ENCODE data around the gene LAYN.

The LAYN gene

GRCh38 chr11:111540114-111540936, at the start of gene LAYN:
Gene LAYN (plus strand): TSS chr11:111540720. CDS start chr11:111540844, 124 bp downstream.
- Mint-ChIP-seq H3K9me3 (no peaks in the 10 kb centered on the region), H3K4me1 (peaks cover 72% of the 10 kb centered on the region), H3K27me3 (no peaks in the 10 kb centered on the region), H3K27ac (peak within 1 kb of the TSS; percentile 93 to 97), H3K4me3 (peak within 1 kb of the TSS; percentile 85 to 90)
- ATAC-seq, result peak; percentile 72
- peak; percentile 79 to 84 for DNase-seq

GRCh38 chr11:111494040-111494439, 46.5 kb upstream of the LAYN start:
- no peak for DNase-seq
- Mint-ChIP-seq H3K27me3 (peaks cover 37% of the 10 kb centered on the region), H3K9me3 (no peaks in the 10 kb centered on the region), H3K4me3 (no peak overlapping the region), H3K27ac (peak overlapping the region in 1 of 2 donors; percentile 81), H3K4me1 (no peaks in the 10 kb centered on the region)
- no peak for ATAC-seq

GRCh38 chr11:111499483-111499882, 41.0 kb upstream of the LAYN start:
- Mint-ChIP-seq H3K27ac (no peak overlapping the region), H3K9me3 (no peaks in the 10 kb centered on the region), H3K27me3 (peaks cover 49% of the 10 kb centered on the region), H3K4me1 (no peaks in the 10 kb centered on the region), H3K4me3 (no peak overlapping the region)
- DNase-seq (no peak), ATAC-seq (no peak)

- Mint-ChIP-seq H3K27me3 (peaks cover 49% of the 10 kb centered on the region), H3K27ac (no peak overlapping the region), H3K9me3 (no peaks in the 10 kb centered on the region), H3K4me1 (no peaks in the 10 kb centered on the region), H3K4me3 (no peak overlapping the region)
- DNase-seq (no peak), ATAC-seq (no peak)
Measured at GRCh38 chr11:111500481-111500880, 40.0 kb upstream of the LAYN start.

GRCh38 chr11:111502611-111503010, 37.9 kb upstream of the LAYN start:
- H3K27me3 Mint-ChIP-seq, result peaks cover 45% of the 10 kb centered on the region

GRCh38 chr11:111510311-111510710, 30.2 kb upstream of the LAYN start:
- DNase-seq (no peak), ATAC-seq (no peak)
- peaks cover 32% of the 10 kb centered on the region for H3K27me3 Mint-ChIP-seq
- peaks cover 34% of the 10 kb centered on the region for H3K4me1 Mint-ChIP-seq
- H3K27ac Mint-ChIP-seq, result no peak overlapping the region
- H3K9me3 Mint-ChIP-seq, result no peaks in the 10 kb centered on the region
- no peak overlapping the region for H3K4me3 Mint-ChIP-seq

More at GRCh38 chr11:111502611-111503010, 37.9 kb upstream of the LAYN start:
- ATAC-seq (no peak), DNase-seq (no peak)
- H3K9me3 Mint-ChIP-seq, result no peaks in the 10 kb centered on the region
- no peak overlapping the region for H3K27ac Mint-ChIP-seq
- H3K4me3 Mint-ChIP-seq, result no peak overlapping the region
- no peaks in the 10 kb centered on the region for H3K4me1 Mint-ChIP-seq

- ATAC-seq (peak; percentile 75), DNase-seq (peak; percentile 42 to 48)
- H3K4me1 Mint-ChIP-seq, result peaks cover 34% of the 10 kb centered on the region
- H3K27ac Mint-ChIP-seq, result peak within 1 kb of the TSS in 1 of 2 donors; percentile 92
- H3K27me3 Mint-ChIP-seq, result peaks cover 29% of the 10 kb centered on the region
- H3K4me3 Mint-ChIP-seq, result peak within 1 kb of the TSS; percentile 88 to 93
- no peaks in the 10 kb centered on the region for H3K9me3 Mint-ChIP-seq
Measured at GRCh38 chr11:111512296-111513239, 28.0 kb upstream of the LAYN start, which contains the start of gene BTG4. Gene BTG4 (minus strand): TSS chr11:111512386. CDS start chr11:111498776, 13,610 bp downstream.

GRCh38 chr11:111513240-111513605, 27.3 kb upstream of the LAYN start:
- DNase-seq (no peak), ATAC-seq (peak; percentile 56)
- H3K4me1 Mint-ChIP-seq, result peaks cover 31% of the 10 kb centered on the region
- H3K9me3 Mint-ChIP-seq, result no peaks in the 10 kb centered on the region
- no peak overlapping the region for H3K27ac Mint-ChIP-seq
- peak overlapping the region; percentile 65 to 67 for H3K4me3 Mint-ChIP-seq
- peaks cover 22% of the 10 kb centered on the region for H3K27me3 Mint-ChIP-seq

- H3K27ac Mint-ChIP-seq, result no peak within 1 kb of the TSS
- no peaks in the 10 kb centered on the region for H3K9me3 Mint-ChIP-seq
- H3K4me1 Mint-ChIP-seq, result peaks cover 38% of the 10 kb centered on the region
- peak within 1 kb of the TSS; percentile 75 to 84 for H3K4me3 Mint-ChIP-seq
- DNase-seq (peak; percentile 34 to 52), ATAC-seq (peak; percentile 36)
- peaks cover 20% of the 10 kb centered on the region for H3K27me3 Mint-ChIP-seq
Measured at GRCh38 chr11:111514216-111515031, 26.1 kb upstream of the LAYN start, which contains the start of gene HOATZ. Gene HOATZ (plus strand): TSS chr11:111514778. CDS start chr11:111514785, 7 bp downstream.

- no peak overlapping the region for H3K27ac Mint-ChIP-seq
- H3K9me3 Mint-ChIP-seq, result no peaks in the 10 kb centered on the region
- H3K4me1 Mint-ChIP-seq, result peaks cover 46% of the 10 kb centered on the region
- peaks cover 12% of the 10 kb centered on the region for H3K27me3 Mint-ChIP-seq
- ATAC-seq, result no peak
- no peak overlapping the region for H3K4me3 Mint-ChIP-seq
- no peak for DNase-seq
Measured at GRCh38 chr11:111515591-111515990, 24.9 kb upstream of the LAYN start.

GRCh38 chr11:111518668-111519067, 21.9 kb upstream of the LAYN start:
- DNase-seq (peak in 1 of 2 donors; percentile 18), ATAC-seq (peak; percentile 80)
- peak overlapping the region in 1 of 2 donors; percentile 15 for H3K27ac Mint-ChIP-seq
- H3K27me3 Mint-ChIP-seq, result no peaks in the 10 kb centered on the region
- peaks cover 46% of the 10 kb centered on the region for H3K4me1 Mint-ChIP-seq
- no peak overlapping the region for H3K4me3 Mint-ChIP-seq
- no peaks in the 10 kb centered on the region for H3K9me3 Mint-ChIP-seq

GRCh38 chr11:111520560-111520959, 20.0 kb upstream of the LAYN start:
- H3K4me3 Mint-ChIP-seq, result peak overlapping the region; percentile 10 to 42
- H3K27me3 Mint-ChIP-seq, result no peaks in the 10 kb centered on the region
- DNase-seq (no peak), ATAC-seq (no peak)
- no peak overlapping the region for H3K27ac Mint-ChIP-seq
- H3K9me3 Mint-ChIP-seq, result no peaks in the 10 kb centered on the region
- peaks cover 48% of the 10 kb centered on the region for H3K4me1 Mint-ChIP-seq

- Mint-ChIP-seq H3K4me3 (peak overlapping the region; percentile 10 to 42), H3K27me3 (no peaks in the 10 kb centered on the region), H3K27ac (peak overlapping the region in 1 of 2 donors; percentile 59), H3K9me3 (no peaks in the 10 kb centered on the region), H3K4me1 (peaks cover 54% of the 10 kb centered on the region)
- DNase-seq (no peak), ATAC-seq (peak; percentile 32)
Measured at GRCh38 chr11:111521135-111521534, 19.4 kb upstream of the LAYN start.

- Mint-ChIP-seq H3K4me1 (peaks cover 64% of the 10 kb centered on the region), H3K27ac (no peak overlapping the region), H3K27me3 (no peaks in the 10 kb centered on the region), H3K9me3 (no peaks in the 10 kb centered on the region), H3K4me3 (no peak overlapping the region)
- DNase-seq, result no peak
- no peak for ATAC-seq
Measured at GRCh38 chr11:111522426-111522825, 18.1 kb upstream of the LAYN start.

- Mint-ChIP-seq H3K4me1 (peaks cover 72% of the 10 kb centered on the region), H3K27me3 (no peaks in the 10 kb centered on the region)
- DNase-seq, result no peak
Measured at GRCh38 chr11:111523343-111523742, 17.2 kb upstream of the LAYN start.

More at GRCh38 chr11:111523343-111523742, 17.2 kb upstream of the LAYN start:
- Mint-ChIP-seq H3K4me3 (no peak overlapping the region), H3K9me3 (no peaks in the 10 kb centered on the region), H3K27ac (peak overlapping the region in 1 of 2 donors; percentile 49)
- peak; percentile 55 for ATAC-seq

Data from stimulated activated naive CD8-positive, alpha-beta T cell treated with anti-CD3 and anti-CD28 coated beads, Interleukin-15, amount 100 ng/mL, for 72 hours (primary cell).